Endothelial cell of umbilical vein (primary cell): Measurements from ENCODE around the gene REPIN1. TPM values are rescaled to one million over a fixed set of nuclear protein-coding genes. Genes with fewer than 3 reads are reported as not detected.

Source experiments
- BruUV-seq: library from RNA; stranded (reverse); fragments of 400-500 nt; replicated peaks from 2 replicates; lab custom pipeline; 2021; lab: Mats Ljungman, UMichigan
- CTCF ChIA-PET: fragments of 300-600, 350-600 bp; sonication (Branson Sonifier 250); formaldehyde crosslinking; loops from one replicate; lab custom pipeline; 2021; ENCODE audit warnings: antibody characterized with exemption, inconsistent platforms; lab: Charles Lee
- POLR2A ChIA-PET: fragments of 300-600, 350-600 bp; sonication (Branson Sonifier 250); formaldehyde crosslinking; loops from one replicate; lab custom pipeline; 2021; ENCODE audit warnings: antibody characterized with exemption, inconsistent platforms; lab: Charles Lee
- DNase-seq: peaks from one replicate; pipeline ENCODE4 v3.0.0-alpha.2; 2011; ENCODE audit warnings: low read depth, low spot score
- FAIRE-seq: peaks from 2 replicates; lab custom pipeline; 2011; peaks lifted over from hg19 to GRCh38; lab: Jason Lieb, UNC
- H2AFZ ChIP-seq: 2 replicates; pipeline ENCODE4 v1.6.0; 2012; ENCODE audit warnings: low read depth, low read length, control low read depth, inconsistent platforms
- H3K27ac ChIP-seq: 2 replicates; pipeline ENCODE4 v1.5.1; 2011; ENCODE audit warnings: low read depth, mild to moderate bottlenecking, control low read depth, low read length, moderate library complexity; ENCODE audit not compliant: insufficient read depth
- H3K27me3 ChIP-seq, 2 experiments: 2 replicates each; pipeline versions ENCODE4 v1.6.0 to v1.6.1; 2011; ENCODE audit warnings: low read length in 2 of 2, mixed read lengths in 1 of 2; ENCODE audit not compliant: control insufficient read depth in 2 of 2, insufficient read depth in 2 of 2
- H3K36me3 ChIP-seq, 2 experiments: 2 replicates in 1 of 2; 3 replicates in 1 of 2; pipeline ENCODE4 v1.5.1; 2011; ENCODE audit warnings: low read length in 2 of 2, mild to moderate bottlenecking in 1 of 2, moderate library complexity in 1 of 2; ENCODE audit not compliant: control insufficient read depth in 2 of 2, insufficient read depth in 2 of 2; ENCODE audit errors: extremely low read depth in 1 of 2
- H3K4me1 ChIP-seq: 3 replicates; pipeline ENCODE4 v1.5.1; 2011; ENCODE audit warnings: mild to moderate bottlenecking, low read length; ENCODE audit not compliant: control insufficient read depth, insufficient read depth; ENCODE audit errors: extremely low read depth
- H3K4me2 ChIP-seq: 2 replicates; pipeline ENCODE4 v1.6.1; 2011; ENCODE audit warnings: low read length, control low read depth, mixed read lengths; ENCODE audit not compliant: insufficient read depth
- H3K4me3 ChIP-seq, 3 experiments: fragments of 200-600 bp in 1 of 3; sonication (generic), shearing (Covaris generic) in 1 of 3; replicated peaks in 1 of 3; 2 replicates each; pipeline ENCODE4 v1.5.1; 2011 to 2016; ENCODE audit warnings: control low read depth in 3 of 3, low read length in 3 of 3, mild to moderate bottlenecking in 2 of 3, inconsistent platforms in 1 of 3, low read depth in 1 of 3, moderate library complexity in 1 of 3; ENCODE audit not compliant: insufficient read depth in 1 of 3
- H3K79me2 ChIP-seq: 2 replicates; pipeline ENCODE4 v1.6.0; 2012; ENCODE audit warnings: low read length, inconsistent platforms; ENCODE audit not compliant: control insufficient read depth, insufficient read depth
- H3K9ac ChIP-seq: replicated peaks from 2 replicates; pipeline ENCODE3; 2011; ENCODE audit warnings: low read length, control low read depth; ENCODE audit not compliant: insufficient read depth; ENCODE audit errors: extremely low read depth
- H3K9me1 ChIP-seq: replicated peaks from 3 replicates; pipeline ENCODE4 v1.6.0; 2011; ENCODE audit warnings: mild to moderate bottlenecking, low read length; ENCODE audit not compliant: control insufficient read depth, insufficient read depth; ENCODE audit errors: extremely low read depth
- H3K9me3 ChIP-seq: replicated peaks from 2 replicates; pipeline ENCODE4 v1.5.1; 2012; ENCODE audit warnings: low read length, inconsistent platforms; ENCODE audit not compliant: control insufficient read depth, insufficient read depth
- H4K20me1 ChIP-seq: replicated peaks from 2 replicates; pipeline ENCODE3; 2011; ENCODE audit warnings: mild to moderate bottlenecking, low read length; ENCODE audit not compliant: control insufficient read depth, insufficient read depth; ENCODE audit errors: extremely low read depth
- CTCF ChIP-seq, 2 donors: IDR thresholded peaks; 1 replicate in 1 of 2; 2 replicates in 1 of 2; pipeline ENCODE4 v1.5.1; 2011; ENCODE audit warnings: low read length in 2 of 2, mild to moderate bottlenecking in 2 of 2, moderate library complexity in 2 of 2, control low read depth in 1 of 2, inconsistent platforms in 1 of 2, low read depth in 1 of 2; ENCODE audit not compliant: insufficient read depth in 1 of 2; ENCODE audit errors: extremely low read depth in 1 of 2
- EZH2 ChIP-seq: IDR thresholded peaks from 2 replicates; pipeline ENCODE4 v1.6.1; 2012; ENCODE audit warnings: borderline replicate concordance, low read depth, mild to moderate bottlenecking, moderate library complexity, low read length, inconsistent platforms; ENCODE audit not compliant: severe bottlenecking
- FOS ChIP-seq: IDR thresholded peaks from 2 replicates; pipeline ENCODE4 v1.6.1; 2011; ENCODE audit warnings: mild to moderate bottlenecking, low read length, moderate library complexity, borderline replicate concordance; ENCODE audit not compliant: insufficient read depth
- GATA2 ChIP-seq: IDR thresholded peaks from 2 replicates; pipeline ENCODE4 v1.7.0; 2011; ENCODE audit warnings: low read depth, mild to moderate bottlenecking, moderate library complexity, mixed read lengths, low read length; ENCODE audit not compliant: insufficient read length, insufficient read depth
- JUN ChIP-seq: IDR thresholded peaks from 2 replicates; pipeline ENCODE4 v1.6.1; 2011; ENCODE audit warnings: borderline replicate concordance, low read depth; ENCODE audit not compliant: insufficient read length, insufficient read depth
- MAX ChIP-seq: IDR thresholded peaks from 2 replicates; pipeline ENCODE4 v1.6.1; 2011; ENCODE audit not compliant: insufficient read depth, insufficient read length
- MYC ChIP-seq: IDR thresholded peaks from one replicate; pipeline ENCODE4 v1.6.1; 2011; ENCODE audit warnings: mild to moderate bottlenecking, low read depth, low read length
- POLR2A ChIP-seq: IDR thresholded peaks from 2 replicates; pipeline ENCODE4 v1.6.1; 2012; ENCODE audit warnings: low read depth, mild to moderate bottlenecking, control low read depth, low read length
- POLR2AphosphoS5 ChIP-seq: IDR thresholded peaks from 2 replicates; pipeline ENCODE4 v1.6.1; 2012; ENCODE audit warnings: low read depth, mild to moderate bottlenecking, control low read depth, low read length, moderate library complexity; ENCODE audit not compliant: insufficient read depth
- dilution Hi-C: fragments of 300-500 bp; cut with MboI; formaldehyde crosslinking; loops from one replicate; pipeline ENCODE4 v1.15.0; 2019; ENCODE audit warnings: low sequenced_read_pairs; ENCODE audit not compliant: extremely low pct_ligation_motif_present
- intact Hi-C: fragments of 100-400 bp; cut with micrococcal nuclease; formaldehyde crosslinking; loops from one replicate; pipeline ENCODE4 v1.10.0; 2022
- polyA plus RNA-seq, 4 experiments: library from polyadenylated mRNA; depleted of rRNA in 3 of 4; stranded (reverse) in 3 of 4; unstranded in 1 of 4; fragments of >200 nt; gene quantifications; 2 replicates each; pipeline versions ENCODE4 v1.2.1 to v1.2.3, GENCODE V29; 2011 to 2012; ENCODE audit warnings: missing spikeins in 1 of 4
- total RNA-seq: library from RNA; stranded (reverse); gene quantifications from 2 replicates; pipeline ENCODE4 v1.2.3, GENCODE V29; 2021

Gene REPIN1
- total and polyA plus RNA-seq, 2 donors (not counting 3 experiments of a cell fraction or from before 2014, with no cell fraction given) = 108 to 140 TPM

GRCh38 chr7:150376560-150376959, 7.9 kb downstream of the REPIN1 start:
- Histone ChIP-seq H3K36me3 (peaks cover 7 to 24% of the 10 kb centered on the region in 2 experiments), H3K4me2 (no peak overlapping the region), H3K9me3 (no peaks in the 10 kb centered on the region), H3K4me1 (peaks cover 29% of the 10 kb centered on the region), H3K9ac (no peak overlapping the region), H3K79me2 (peaks cover 43% of the 10 kb centered on the region), H3K27me3 (no peaks in the 10 kb centered on the region), H2AFZ (no peak overlapping the region), H3K27ac (peak overlapping the region; percentile 7), H4K20me1 (no peaks in the 10 kb centered on the region), H3K4me3 (no peak overlapping the region), H3K9me1 (no peaks in the 10 kb centered on the region)
- FAIRE-seq (no peak), DNase-seq (no peak)
- ChIA-PET CTCF (interaction anchor here (1.3 to 1.8 kb wide), 2 partner anchors 16 to 21 kb away, joined by 4 to 11 read pairs; no protein-coding TSS in a partner anchor), POLR2A (no interaction called here)
- no TSS peak for BruUV-seq
- TF ChIP-seq MAX (no peak), JUN (no peak), GATA2 (no peak), FOS (no peak), EZH2 (no peak), POLR2AphosphoS5 (no peak), CTCF (IDR thresholded peaks at IDR 0.05; ENCODE audit: extremely low read depth in 1 of 2, insufficient read depth in 1 of 2, low read depth in 1 of 2, low read length in 2 of 2) (no peak), MYC (no peak), POLR2A (no peak)
- intact Hi-C loops = loop anchor here (5.0 to 10.0 kb wide), 2 partner anchors 188 to 211 kb away; partner anchors contain the start of gene GIMAP4
- dilution Hi-C loops = no loop called here
